Measurements from ENCODE around the gene SSU72.

GRCh38 chr1:1598720-1599029, 24.0 kb upstream of the SSU72 start:
- no peak for TF ChIP-seq CTCF (optimal IDR thresholded peaks at IDR 0.05 in 1 of 3, IDR thresholded peaks at IDR 0.05 in 1 of 3, conservative IDR thresholded peaks at IDR 0.05 in 1 of 3; ENCODE audit: extremely low read depth in 1 of 3, insufficient read depth in 2 of 3, low read length in 3 of 3)
- no peak for TF ChIP-seq EZH2 (IDR thresholded peaks at IDR 0.05; ENCODE audit: low read length)

Data from keratinocyte (primary cell).